Cardiac fibroblast (primary cell): ENCODE data around the gene ANTXRL.
A peak's percentile ranks its signal among the peaks of the same experiment; 100 is the strongest.
"Not testable (repeated sequence)": the region's sequence is repeated elsewhere in the genome, so short reads cannot be mapped to it uniquely, and the experiment has no call there.

ENCODE experiments used
- DNase-seq, 2 donors: peaks; one replicate each; pipeline versions ENCODE4 v3.0.0 to v3.0.0-alpha.2; 2010; ENCODE audit warnings: low read depth in 2 of 2
- H3K4me3 ChIP-seq, 2 donors: replicated peaks in 1 of 2; 1 replicate in 1 of 2; 2 replicates in 1 of 2; pipeline ENCODE4 v1.5.1; 2011; ENCODE audit warnings: low read depth in 2 of 2, low read length in 2 of 2, mild to moderate bottlenecking in 2 of 2, moderate library complexity in 1 of 2
- TF ChIP-seq, protein P1 (sequence below): IDR thresholded peaks from one replicate; pipeline ENCODE4 v1.5.1; 2011; ENCODE audit warnings: low read depth, mild to moderate bottlenecking, low read length, inconsistent platforms

ANTXRL gene

DNA sequence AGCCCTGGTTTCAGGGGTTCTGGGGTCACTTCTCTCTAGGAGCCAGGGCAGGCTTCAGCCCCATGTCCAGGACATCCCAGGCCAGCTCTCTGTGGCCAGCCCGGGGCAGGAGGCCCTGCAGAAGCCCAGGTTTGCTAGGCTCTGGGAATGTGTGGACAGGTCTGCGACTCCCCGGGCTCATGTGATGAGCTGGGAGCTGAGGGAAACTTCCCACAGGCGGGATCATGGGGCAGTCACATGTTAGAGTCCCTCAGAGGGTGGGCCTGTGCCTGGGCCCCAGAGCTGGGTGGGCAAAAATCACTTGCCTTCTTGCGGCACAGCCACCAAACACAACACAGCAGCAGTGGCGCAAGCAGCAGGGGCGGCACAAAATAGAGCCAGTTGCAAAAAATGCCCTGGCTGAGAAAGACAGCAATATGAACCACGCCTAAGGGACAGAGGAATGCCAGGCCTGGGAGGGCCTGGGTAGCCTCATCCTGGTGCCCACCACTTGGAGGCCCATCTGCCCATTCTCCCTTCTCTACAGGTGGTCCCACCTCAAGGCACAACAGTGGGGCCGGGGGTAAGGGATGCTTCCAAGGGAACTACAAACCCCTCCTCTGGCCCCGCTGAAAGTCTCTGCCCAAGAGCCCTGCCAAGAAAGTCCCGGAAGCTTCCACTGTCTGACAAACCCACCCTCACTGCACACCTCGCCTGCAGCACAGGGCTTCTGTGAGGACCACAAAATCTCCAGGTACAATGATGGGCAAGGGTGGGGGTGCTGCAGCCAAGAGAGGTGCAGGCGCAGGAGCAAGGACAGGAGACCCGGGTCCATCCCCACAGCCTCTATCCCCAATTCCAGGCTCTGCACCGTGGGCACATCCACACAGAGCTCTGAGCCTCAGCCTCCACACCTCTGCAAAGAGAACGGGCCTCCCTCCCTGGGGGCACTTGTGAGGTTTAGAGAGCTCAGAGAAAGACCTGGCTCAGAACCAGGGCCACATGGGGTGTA lies 34.6 kb upstream of the ANTXRL start:
- no peak overlapping the region for H3K4me3 ChIP-seq
- DNase-seq, result no peak
- TF ChIP-seq, protein P1, sequence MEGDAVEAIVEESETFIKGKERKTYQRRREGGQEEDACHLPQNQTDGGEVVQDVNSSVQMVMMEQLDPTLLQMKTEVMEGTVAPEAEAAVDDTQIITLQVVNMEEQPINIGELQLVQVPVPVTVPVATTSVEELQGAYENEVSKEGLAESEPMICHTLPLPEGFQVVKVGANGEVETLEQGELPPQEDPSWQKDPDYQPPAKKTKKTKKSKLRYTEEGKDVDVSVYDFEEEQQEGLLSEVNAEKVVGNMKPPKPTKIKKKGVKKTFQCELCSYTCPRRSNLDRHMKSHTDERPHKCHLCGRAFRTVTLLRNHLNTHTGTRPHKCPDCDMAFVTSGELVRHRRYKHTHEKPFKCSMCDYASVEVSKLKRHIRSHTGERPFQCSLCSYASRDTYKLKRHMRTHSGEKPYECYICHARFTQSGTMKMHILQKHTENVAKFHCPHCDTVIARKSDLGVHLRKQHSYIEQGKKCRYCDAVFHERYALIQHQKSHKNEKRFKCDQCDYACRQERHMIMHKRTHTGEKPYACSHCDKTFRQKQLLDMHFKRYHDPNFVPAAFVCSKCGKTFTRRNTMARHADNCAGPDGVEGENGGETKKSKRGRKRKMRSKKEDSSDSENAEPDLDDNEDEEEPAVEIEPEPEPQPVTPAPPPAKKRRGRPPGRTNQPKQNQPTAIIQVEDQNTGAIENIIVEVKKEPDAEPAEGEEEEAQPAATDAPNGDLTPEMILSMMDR, result no peak

DNA sequence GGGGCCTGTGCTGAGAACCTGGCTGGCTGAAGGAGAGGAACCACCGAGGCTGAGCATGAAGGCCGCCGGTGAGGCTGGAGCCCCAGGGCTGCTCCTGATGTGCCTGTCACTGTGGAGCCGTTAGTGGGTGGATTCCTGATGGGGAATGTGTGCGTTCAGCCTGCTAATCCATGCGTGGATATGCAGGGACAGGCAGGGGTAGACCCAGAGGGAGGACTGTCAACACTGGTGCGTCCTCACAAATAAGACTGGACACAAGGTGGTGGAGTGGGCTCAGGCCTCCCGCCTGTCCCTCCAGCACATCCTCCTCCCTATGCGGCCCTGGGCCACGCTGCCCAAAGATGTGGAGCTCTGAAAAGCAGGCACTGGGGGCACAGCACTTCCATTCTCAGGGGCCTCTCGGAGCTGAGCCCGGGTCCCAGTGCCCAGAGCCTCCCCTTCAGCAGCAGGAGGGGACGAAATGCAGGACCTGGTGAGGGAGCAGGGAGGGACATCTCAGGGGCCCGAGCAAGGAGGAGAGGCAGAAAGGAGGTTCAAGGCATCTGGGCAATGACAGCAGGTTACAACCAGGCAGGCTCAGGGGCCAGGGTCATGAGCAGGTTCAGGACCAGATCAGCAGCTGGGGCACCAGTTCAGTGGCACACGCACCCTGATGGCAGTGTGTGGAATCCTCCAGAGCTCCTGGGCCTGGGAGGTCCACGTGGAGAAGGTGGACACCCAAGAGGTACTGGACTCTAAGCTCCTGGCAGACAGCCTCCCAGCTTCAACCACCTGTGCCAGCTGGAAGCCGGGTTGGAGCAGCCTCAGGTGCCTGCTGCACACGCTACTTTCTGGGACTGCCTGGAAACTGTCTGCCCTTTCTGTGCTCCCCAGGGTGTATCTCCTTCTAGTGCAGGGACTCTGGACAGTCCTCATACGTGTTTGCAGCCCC lies 33.5 kb upstream of the ANTXRL start:
- TF ChIP-seq, protein P1, result no peak
- no peak for DNase-seq

DNA sequence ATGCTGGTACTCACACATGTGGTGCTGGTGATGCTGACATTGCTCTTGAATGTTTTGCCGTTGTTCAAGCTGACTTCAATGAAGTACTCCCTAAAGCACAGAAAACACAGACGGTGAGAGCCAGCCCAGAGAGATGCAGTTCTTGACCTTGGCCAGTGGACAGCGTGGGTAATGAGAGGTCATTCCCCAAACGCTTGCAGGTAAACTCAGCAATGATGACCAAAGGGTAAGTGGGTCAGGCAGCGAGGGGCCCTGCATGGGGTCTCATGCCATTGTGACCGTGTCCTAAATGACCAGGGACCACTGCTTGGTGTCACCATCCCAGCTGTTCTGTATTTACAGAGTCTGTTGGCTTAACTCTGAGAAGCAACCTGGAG lies 32.8 kb upstream of the ANTXRL start:
- no peak for DNase-seq
- TF ChIP-seq, protein P1, result no peak
- H3K4me3 ChIP-seq, result no peak overlapping the region

More for the DNA sequence above, 33.5 kb upstream of the ANTXRL start:
- H3K4me3 ChIP-seq, result no peak overlapping the region

DNA sequence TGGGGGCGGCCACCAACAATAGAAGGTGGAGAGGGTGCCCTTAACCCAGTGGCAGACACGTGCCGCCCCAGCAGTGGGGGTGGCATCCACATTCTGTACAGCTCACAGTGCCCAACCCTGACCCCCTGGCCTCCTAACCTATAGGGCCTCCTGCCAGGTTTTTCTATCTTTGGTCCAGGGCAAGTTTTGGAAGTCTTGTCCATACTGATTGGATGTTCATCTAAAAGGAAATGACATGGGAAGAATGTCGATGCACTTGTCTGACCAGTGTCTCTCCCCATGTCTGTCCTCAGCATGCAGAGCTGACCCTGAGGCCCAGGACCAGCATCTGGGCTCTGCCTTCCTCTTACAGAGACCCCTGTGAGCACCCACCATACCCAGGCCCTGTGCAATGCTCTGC lies 32.3 kb upstream of the ANTXRL start:
- DNase-seq, result no peak
- TF ChIP-seq, protein P1, result no peak
- no peak overlapping the region for H3K4me3 ChIP-seq

DNA sequence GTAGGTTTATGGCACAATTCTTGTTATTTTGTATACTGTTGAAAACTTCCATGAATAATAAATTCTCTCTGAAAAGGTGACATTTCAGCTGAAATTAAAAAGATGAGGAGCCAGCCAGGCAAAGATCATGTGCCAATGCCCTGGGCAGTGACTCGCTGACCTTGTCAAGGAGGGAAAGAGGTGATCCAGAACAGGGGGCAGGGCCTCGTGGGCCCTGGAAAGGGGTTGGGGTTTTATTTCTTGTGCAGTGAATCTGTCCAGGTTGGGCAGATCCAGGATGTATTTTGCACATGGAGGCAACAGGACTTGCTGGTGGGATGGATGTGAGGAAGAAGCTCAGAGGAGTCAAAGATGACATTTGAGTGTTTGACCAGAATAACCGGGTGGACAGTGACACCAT lies 31.6 kb upstream of the ANTXRL start:
- H3K4me3 ChIP-seq, DNase-seq: not testable (repeated sequence)

DNA sequence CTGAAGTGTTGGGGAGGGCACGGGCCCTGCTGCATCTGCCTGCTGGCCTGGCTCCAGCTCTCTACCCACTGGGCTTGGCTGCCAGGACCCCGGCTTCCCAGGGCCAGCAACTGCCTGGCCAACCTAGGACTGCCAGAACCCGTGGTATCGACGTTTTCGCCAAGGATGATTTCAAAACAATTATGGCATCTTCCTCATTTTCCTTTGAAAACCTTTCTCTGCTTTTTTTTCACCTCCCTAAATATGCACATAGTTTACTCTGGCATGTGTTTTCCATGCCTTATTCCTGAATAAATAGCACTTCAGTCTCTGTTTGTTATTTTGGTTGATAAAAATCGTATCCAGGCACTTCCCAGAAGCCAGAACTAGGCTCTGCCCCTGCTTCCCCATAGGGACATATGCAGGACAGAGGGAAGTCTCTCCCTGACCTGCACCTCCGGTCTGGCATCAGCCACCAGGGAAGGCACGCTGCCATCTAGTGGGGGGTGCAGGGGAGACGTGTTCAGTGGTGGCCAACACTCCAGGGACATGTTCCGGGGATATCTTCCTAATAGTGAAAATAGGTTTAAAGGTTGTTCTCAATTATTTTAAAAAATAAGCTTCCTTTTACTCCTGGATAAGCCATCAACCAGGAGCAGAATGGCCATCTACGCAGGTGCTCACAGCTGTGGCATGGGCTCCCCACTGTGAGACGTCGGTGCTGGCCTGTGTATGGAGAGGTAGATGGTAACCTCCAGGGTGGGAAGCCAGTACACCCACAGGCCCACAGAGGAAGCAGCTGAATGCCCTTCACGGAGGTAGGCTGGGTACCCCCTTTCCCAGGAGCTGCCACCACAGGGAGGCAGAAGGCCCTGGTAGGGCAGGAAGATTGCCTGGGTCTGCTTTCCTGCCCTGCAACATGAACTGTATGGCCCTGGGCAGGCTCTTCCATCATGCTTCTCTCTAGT lies 30.7 kb upstream of the ANTXRL start:
- peak; percentile 11 to 32 for DNase-seq
- TF ChIP-seq, protein P1, result peak; percentile 38

More for the DNA sequence above, 30.7 kb upstream of the ANTXRL start:
- no peak overlapping the region for H3K4me3 ChIP-seq
